ENCODE measurements around the gene SEMA4G.

Gene SEMA4G

DNA sequence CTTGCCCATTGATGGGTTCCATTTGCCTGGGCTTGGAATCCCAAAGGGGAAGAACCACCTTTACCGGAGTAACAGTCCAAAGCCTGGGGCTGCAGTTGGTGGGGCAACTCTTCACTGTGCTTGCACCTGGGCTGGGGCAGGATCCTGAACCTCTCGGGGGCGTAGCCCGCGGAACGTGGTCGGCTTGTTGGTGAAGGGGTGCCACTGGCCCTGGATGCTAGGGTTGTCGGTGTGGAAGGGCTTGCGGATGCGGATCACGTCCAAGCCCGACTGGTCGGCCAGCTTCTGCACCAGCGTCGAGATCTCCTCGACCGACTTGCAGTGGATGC, 17.3 kb downstream of the SEMA4G start:
- DNase-seq (ENCODE audit: extremely low read depth in 1 of 2, low read depth in 1 of 2), result no peak

GRCh38 chr10:100986952-100987684, 17.8 kb downstream of the SEMA4G start, which contains the start of the genes MRPL43 and TWNK:
MRPL43 (minus strand) TSS chr10:100987497; CDS start chr10:100987443, 54 bp downstream.
TWNK (plus strand) TSS chr10:100987543; CDS start chr10:100988211, 668 bp downstream.
- peak in 1 of 2 donors; percentile 73 for DNase-seq (ENCODE audit: extremely low read depth in 1 of 2, low read depth in 1 of 2)

- DNase-seq (ENCODE audit: extremely low read depth in 1 of 2, low read depth in 1 of 2), result no peak
Measured at GRCh38 chr10:100987685-100988049, 18.4 kb downstream of the SEMA4G start.

DNA sequence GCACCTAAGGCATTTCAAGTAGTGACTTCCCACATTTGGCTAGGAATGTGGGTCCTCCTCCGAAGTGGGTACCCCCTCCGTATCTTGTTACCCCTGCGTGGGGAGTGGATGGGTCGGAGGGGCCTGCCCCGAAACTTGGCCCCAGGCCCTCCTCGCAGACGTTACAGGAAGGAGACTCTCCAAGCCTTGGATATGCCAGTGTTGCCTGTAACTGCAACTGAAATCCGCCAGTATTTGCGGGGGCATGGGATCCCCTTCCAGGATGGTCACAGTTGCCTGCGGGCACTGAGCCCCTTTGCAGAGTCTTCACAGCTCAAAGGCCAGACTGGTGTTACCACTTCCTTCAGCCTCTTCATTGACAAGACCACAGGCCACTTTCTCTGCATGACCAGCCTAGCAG, 18.9 kb downstream of the SEMA4G start:
- no peak for DNase-seq (ENCODE audit: extremely low read depth in 1 of 2, low read depth in 1 of 2)

GRCh38 chr10:100989088-100989487, 19.8 kb downstream of the SEMA4G start:
- no peak for DNase-seq (ENCODE audit: extremely low read depth in 1 of 2, low read depth in 1 of 2)

GRCh38 chr10:100993986-100994708, 24.8 kb downstream of the SEMA4G start:
- no peak for DNase-seq (ENCODE audit: extremely low read depth in 1 of 2, low read depth in 1 of 2)

DNA sequence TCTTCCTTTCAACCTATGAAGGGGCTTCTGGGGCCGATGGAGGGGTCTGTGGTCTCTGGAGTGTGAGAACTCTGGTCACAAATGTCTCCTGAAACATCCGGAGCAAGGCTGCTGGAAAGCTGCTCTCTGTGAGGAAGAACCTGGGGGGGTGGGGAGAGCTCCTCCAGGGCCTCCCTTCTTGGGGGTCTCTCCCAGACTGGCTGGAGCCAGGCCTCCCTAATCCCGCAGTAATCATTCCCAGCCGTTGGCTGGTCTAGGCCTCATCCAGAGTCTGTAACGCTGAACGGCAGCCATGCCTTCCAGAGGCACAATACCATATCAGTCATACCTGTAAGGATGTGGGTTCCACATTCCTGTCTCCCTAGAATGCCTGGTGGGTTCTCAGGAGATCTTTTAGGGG, 25.9 kb downstream of the SEMA4G start:
- DNase-seq (ENCODE audit: extremely low read depth in 1 of 2, low read depth in 1 of 2), result no peak

DNA sequence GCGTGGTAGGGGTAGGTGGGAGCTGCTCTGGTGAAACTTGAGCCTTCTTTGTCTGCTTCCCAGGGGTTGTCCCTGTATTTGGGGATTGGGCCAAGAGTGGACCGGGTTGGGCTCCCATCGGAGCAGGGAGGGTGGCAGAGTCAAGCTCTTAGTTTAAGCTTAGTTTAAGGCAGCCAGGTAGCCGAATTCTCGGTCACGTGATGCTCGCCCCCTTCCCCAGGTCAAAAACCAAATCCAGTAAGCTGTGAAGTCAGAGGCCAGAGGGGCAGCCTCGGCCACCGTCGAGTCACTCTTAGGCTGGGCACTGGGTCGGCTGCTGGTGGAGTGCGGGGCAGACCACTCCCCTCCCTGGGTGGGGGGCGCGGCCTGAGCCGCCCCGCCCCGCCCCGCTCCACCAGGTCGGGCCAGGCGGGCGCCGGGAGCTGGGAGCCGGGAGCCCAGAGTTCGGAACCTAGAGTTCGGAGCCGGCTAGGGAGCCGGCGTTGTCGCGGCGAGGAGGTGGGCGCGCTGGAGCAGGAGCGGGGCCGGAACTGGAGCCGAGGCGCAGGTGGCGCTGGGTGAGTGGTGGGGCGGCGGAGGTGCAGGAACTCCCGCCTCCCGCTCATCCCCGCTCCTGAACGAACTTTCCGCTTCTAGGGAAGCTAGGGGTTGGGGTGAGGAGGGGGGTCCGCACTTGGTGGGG, 27.5 kb downstream of the SEMA4G start:
- DNase-seq (ENCODE audit: extremely low read depth in 1 of 2, low read depth in 1 of 2), result no peak

- DNase-seq (ENCODE audit: extremely low read depth in 1 of 2, low read depth in 1 of 2), result peak in 1 of 2 donors; percentile 63
Measured at GRCh38 chr10:100997360-100998182, 28.3 kb downstream of the SEMA4G start.

DNA sequence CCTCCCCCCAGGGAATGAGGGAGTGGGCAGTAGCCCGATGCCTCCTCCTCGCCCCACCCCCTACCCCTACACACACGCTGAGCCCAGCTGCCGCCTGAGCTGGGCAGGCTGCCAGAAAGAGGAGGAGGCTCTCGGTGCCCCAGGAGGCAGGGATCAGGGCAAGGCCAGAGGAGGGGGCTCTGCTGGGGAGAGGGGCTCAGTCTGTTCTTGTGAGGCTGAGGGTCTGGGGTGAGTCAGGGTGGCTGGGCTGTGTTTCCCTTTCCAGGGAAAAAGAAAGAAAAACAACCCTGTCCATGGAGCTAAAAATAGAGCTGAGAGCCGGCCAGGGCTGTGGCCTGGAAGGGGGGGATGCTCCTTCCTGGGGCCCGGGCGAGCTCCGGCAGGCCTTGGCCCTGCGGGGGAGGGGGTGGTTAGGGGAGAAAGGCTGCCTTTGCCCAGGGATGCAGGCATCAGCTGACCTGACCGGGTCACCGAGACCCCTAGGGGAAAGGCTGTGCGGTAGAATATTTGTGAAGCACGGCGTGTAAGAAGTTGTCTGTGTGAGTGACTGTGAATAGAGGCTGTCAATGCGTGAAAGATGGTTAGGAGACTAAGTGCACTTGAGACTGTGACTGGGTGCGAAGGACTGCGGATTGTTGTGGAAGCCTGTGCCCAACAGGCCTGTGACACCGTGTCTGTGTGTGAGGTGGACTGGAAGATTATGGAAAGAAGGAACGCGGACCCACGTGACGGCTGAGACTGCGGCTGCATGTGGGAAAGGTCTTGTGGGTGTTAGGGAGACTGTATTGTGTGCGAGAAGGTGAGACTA, 29.1 kb downstream of the SEMA4G start:
- peak in 1 of 2 donors; percentile 41 for DNase-seq (ENCODE audit: extremely low read depth in 1 of 2, low read depth in 1 of 2)

DNA sequence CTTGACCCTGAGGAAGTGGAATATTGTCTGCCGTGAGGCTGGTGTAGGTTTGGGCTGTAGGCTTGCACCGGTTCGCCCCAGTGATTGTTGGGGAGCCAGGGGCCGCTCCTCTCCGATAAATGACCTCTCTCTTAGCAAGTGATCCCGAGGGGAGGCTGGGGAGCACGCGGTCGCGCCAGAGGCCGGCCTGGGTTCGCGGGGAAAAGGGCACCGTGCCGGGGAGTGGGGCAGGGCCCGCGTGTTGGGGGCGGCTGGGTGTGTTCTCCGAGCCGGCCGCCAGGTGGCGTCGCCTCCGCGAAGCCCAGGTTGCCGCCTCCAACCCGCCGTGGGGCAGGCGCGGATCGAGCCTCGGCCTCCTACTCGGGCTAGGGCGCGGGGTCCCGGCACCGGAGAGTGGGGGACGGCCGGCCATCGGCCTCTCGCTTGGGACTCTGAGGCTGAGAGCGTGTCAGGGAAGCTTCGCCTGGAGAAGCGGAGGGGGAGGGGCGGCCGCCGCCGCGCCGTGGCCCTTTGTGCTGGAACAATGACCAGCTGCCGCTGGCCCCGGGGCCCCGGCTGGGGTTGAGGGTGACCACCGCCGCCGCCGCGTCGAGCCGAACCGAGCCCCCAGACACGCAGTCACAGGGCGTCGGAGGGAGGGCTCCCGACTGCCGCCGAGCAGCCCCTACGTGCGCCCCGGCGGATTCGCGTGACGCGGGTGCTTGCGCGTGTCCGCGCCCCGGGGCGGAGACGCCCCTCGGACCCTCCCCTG, 29.9 kb downstream of the SEMA4G start:
- peak; percentile 26 to 64 for DNase-seq (ENCODE audit: extremely low read depth in 1 of 2, low read depth in 1 of 2)

DNA sequence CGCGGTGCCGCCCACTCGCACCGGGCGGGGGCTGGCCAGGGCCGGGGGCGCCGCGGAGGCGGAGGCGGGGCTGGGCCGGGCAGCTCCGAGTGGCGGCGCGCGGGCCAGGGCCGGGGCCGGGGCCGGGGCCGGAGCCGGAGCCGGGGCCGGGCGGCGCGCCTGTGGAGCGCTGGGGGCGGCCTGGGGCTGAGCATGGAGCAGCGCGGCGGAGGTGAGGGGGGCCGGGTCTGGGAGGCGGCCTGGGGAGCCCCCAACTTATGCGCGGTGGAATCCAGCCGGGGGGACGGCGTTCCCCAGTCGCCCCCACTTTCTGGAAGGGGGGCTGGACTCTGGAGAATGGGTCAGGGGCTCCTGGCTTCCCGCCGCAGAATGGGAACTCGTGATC, 30.4 kb downstream of the SEMA4G start, which contains the start of gene LZTS2:
Gene LZTS2 (plus strand): TSS at position 67 of the 385 bp plus-strand sequence. CDS start 2,731 bp downstream, outside the sequence.
- DNase-seq (ENCODE audit: extremely low read depth in 1 of 2, low read depth in 1 of 2), result no peak

DNA sequence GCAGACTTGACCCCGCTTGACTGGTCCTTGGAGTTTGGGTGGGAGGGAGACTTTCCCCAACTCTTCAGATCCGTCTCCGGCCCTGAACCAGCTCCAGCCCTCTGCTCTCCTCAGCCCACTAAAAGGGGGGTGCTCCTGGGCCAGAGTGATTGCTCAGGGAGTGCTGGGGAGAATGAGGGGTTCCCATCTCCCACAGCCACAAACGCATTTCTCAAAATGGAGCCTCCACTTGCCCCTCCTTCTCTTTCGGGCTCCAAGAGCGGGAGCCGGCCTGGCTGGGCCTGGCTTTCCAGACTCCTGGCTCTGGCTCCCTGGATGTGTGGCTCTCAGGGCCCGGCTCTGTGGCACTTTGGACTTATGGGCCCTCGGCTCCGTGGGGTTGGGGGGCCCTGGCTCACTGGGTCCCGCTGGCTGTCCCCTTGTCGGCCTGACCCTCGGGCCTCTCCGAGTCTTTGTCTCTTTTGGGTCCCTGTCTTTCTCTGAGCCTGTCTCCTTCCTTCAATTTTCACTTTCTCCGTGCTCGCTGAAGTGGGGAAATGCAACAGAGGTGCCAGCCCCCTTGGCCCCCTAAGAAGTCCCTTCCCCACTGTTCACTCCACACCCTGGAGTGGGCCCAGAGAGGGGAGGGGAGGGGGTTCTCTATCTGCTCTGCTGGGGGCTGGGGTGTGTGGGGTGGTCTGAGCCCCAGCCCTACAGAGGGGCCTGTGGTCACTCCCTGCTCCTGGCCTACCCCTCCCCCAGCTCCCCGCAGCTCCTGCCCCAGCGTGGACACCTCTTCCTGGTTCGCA, 31.0 kb downstream of the SEMA4G start:
- DNase-seq (ENCODE audit: extremely low read depth in 1 of 2, low read depth in 1 of 2), result no peak

GRCh38 chr10:101000915-101001658, 31.8 kb downstream of the SEMA4G start:
- DNase-seq (ENCODE audit: extremely low read depth in 1 of 2, low read depth in 1 of 2), result no peak

DNA sequence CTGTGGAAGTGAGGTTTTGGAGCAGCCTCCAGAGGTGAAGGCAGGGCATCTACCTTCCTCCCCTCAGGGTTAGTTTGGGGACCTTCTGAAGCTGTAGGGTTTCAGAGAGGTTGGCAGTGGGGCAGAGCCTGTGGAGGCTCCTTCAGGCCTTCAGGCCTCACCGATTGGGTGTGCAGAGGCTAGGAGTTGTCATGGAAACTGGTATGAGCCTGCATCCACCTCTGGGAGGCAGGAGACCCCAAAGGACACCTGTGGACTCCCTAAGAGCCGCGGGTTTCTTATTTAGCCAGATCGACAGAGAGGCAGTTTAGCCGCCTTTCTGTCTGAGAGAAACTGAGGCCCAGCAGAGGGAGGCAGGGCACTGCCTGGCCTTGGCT, 32.3 kb downstream of the SEMA4G start:
- DNase-seq (ENCODE audit: extremely low read depth in 1 of 2, low read depth in 1 of 2), result no peak

DNA sequence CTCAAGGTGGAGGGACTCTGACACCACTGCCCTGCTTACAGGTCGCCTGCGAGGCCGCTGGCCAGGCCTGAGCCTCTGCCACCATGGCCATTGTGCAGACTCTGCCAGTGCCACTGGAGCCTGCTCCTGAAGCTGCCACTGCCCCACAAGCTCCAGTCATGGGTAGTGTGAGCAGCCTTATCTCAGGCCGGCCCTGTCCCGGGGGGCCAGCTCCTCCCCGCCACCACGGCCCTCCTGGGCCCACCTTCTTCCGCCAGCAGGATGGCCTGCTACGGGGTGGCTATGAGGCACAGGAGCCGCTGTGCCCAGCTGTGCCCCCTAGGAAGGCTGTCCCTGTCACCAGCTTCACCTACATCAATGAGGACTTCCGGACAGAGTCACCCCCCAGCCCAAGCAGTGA, 33.2 kb downstream of the SEMA4G start:
- no peak for DNase-seq (ENCODE audit: extremely low read depth in 1 of 2, low read depth in 1 of 2)

DNA sequence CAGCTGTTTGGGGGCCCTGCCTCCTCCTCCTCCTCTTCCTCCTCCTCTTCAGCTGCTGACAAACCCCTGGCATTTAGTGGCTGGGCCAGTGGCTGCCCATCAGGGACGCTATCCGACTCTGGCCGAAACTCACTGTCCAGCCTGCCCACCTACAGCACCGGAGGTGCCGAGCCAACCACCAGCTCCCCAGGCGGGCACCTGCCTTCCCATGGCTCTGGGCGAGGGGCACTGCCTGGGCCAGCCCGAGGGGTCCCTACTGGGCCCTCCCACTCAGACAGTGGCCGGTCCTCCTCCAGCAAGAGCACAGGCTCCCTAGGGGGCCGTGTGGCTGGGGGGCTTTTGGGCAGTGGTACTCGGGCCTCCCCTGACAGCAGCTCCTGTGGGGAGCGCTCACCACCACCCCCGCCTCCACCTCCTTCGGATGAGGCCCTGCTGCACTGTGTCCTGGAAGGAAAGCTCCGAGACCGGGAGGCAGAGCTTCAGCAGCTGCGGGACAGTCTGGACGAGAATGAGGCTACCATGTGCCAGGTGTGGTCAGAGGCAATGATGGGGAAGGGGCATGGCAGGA, 34.4 kb downstream of the SEMA4G start:
- no peak for DNase-seq (ENCODE audit: extremely low read depth in 1 of 2, low read depth in 1 of 2)

DNA sequence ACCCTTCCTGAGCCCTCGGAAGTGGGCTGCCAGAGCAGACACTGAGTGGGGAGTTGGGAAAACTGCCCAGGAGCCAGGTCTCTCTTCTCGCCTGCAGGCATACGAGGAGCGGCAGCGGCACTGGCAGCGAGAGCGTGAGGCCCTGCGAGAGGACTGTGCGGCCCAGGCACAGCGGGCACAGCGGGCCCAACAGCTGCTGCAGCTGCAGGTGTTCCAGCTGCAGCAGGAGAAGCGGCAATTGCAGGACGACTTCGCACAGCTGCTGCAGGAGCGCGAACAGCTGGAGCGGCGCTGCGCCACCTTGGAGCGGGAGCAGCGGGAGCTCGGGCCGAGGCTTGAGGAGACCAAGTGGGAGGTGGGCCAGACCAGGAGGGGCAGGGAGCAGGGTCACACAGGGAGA, 36.1 kb downstream of the SEMA4G start:
- DNase-seq (ENCODE audit: extremely low read depth in 1 of 2, low read depth in 1 of 2), result no peak

Measured in activated CD8-positive, alpha-beta memory T cell treated with anti-CD3 and anti-CD28 coated beads for 1 hour (primary cell).